ENCODE data around the gene PAN3. TPM values are rescaled to one million over a fixed set of nuclear protein-coding genes. Genes with fewer than 3 reads are reported as not detected.

Gene PAN3
- total RNA-seq, 4 donors from 2014 or later = 26.0 to 45.0 (median 34.1) TPM

DNA sequence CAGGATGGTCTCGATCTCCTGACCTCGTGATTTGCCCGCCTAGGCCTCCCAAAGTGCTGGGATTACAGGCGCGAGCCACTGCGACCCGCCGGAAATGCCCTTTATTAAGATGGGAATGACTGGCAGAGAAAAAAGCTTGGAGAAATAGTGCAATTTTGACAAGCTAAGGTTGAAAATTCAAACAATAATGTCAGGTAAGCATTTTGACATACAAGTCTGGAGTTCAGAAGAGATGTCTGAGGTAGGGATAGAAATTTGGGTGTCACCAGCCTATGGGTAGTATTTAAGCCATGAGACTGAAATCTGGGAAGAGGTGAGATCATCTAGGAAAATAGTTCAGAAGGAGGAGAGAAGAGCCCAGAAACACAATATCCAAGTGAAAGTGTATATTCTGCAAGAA lies 17.1 kb upstream of the PAN3 start:
- H3K27me3 ChIP-seq = peaks cover 40% of the 10 kb centered on the region
- no peaks in the 10 kb centered on the region for H3K9me3 ChIP-seq
- no peak overlapping the region for H3K27ac ChIP-seq
- no peak overlapping the region for H3K4me3 ChIP-seq
- WGBS, 2 donors (ENCODE audit: low coverage in 1 of 2) = 97% methylated on average over 5 of the region's 8 CpGs; no CpG with 5 or more reads in 1 of the 2 donors
- no peaks in the 10 kb centered on the region for H3K36me3 ChIP-seq
- TF ChIP-seq POLR2A (IDR thresholded peaks at IDR 0.05) (no peak), POLR2AphosphoS5 (IDR thresholded peaks at IDR 0.05) (no peak), EP300 (IDR thresholded peaks at IDR 0.05) (no peak)
- TF ChIP-seq, protein P1, sequence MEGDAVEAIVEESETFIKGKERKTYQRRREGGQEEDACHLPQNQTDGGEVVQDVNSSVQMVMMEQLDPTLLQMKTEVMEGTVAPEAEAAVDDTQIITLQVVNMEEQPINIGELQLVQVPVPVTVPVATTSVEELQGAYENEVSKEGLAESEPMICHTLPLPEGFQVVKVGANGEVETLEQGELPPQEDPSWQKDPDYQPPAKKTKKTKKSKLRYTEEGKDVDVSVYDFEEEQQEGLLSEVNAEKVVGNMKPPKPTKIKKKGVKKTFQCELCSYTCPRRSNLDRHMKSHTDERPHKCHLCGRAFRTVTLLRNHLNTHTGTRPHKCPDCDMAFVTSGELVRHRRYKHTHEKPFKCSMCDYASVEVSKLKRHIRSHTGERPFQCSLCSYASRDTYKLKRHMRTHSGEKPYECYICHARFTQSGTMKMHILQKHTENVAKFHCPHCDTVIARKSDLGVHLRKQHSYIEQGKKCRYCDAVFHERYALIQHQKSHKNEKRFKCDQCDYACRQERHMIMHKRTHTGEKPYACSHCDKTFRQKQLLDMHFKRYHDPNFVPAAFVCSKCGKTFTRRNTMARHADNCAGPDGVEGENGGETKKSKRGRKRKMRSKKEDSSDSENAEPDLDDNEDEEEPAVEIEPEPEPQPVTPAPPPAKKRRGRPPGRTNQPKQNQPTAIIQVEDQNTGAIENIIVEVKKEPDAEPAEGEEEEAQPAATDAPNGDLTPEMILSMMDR (IDR thresholded peaks at IDR 0.05) = no peak
- H3K4me1 ChIP-seq = peaks cover 0 to 8% (median 0%) of the 10 kb centered on the region in 3 donors
- ATAC-seq = no peak

DNA sequence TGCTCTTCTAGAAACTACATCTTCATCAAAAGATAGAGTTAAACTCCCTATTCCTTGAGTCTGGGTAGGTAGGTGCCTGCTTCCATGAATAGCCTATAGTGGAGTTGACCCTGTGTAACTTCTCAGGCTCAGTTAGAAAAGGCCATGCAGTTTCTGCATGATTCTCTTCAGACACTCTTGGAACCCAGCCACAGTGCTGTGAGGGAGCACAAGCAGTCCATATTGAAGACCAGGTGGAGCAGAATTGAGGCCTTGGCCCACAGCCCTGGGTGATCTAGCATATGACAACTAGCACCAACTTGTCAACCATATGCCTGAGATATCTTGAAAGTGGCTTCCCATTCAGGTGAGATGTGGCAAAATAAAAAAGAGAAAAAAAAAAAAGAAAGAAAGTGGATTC lies 10.3 kb upstream of the PAN3 start:
- no peaks in the 10 kb centered on the region for H3K36me3 ChIP-seq
- no peak overlapping the region for H3K27ac ChIP-seq
- TF ChIP-seq EP300 (IDR thresholded peaks at IDR 0.05) = no peak
- TF ChIP-seq POLR2AphosphoS5 (IDR thresholded peaks at IDR 0.05) = no peak
- TF ChIP-seq, protein P1 (IDR thresholded peaks at IDR 0.05) = no peak
- no peak for TF ChIP-seq POLR2A (IDR thresholded peaks at IDR 0.05)
- peaks cover 21% of the 10 kb centered on the region for H3K27me3 ChIP-seq
- no peak overlapping the region for H3K4me3 ChIP-seq
- no peaks in the 10 kb centered on the region for H3K4me1 ChIP-seq
- ATAC-seq = no peak
- no peaks in the 10 kb centered on the region for H3K9me3 ChIP-seq

DNA sequence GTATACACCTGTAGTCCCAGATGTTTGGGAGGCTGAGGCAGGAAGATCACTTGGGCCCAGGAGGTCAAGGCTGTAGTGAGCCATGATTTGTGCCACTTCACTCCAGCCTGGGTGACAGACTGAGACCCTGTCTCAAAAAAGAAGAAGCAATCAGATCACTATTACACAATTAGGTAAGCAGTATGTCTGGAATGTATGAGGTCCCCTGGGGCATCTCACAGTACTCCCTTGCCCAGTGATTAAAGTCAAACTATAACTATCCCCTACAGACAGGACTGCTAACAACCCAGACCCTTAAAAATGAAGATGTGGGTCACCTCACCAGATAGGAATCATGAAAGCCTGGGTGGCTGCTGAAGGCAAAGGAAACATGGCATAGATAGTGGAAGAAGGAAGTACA lies 9.4 kb upstream of the PAN3 start:
- no peaks in the 10 kb centered on the region for H3K4me1 ChIP-seq
- H3K27me3 ChIP-seq = peaks cover 12% of the 10 kb centered on the region
- no peak overlapping the region for H3K27ac ChIP-seq
- ATAC-seq = no peak
- no peaks in the 10 kb centered on the region for H3K36me3 ChIP-seq
- H3K4me3 ChIP-seq = no peak overlapping the region
- H3K9me3 ChIP-seq = no peaks in the 10 kb centered on the region
- TF ChIP-seq POLR2AphosphoS5 (IDR thresholded peaks at IDR 0.05) = no peak

DNA sequence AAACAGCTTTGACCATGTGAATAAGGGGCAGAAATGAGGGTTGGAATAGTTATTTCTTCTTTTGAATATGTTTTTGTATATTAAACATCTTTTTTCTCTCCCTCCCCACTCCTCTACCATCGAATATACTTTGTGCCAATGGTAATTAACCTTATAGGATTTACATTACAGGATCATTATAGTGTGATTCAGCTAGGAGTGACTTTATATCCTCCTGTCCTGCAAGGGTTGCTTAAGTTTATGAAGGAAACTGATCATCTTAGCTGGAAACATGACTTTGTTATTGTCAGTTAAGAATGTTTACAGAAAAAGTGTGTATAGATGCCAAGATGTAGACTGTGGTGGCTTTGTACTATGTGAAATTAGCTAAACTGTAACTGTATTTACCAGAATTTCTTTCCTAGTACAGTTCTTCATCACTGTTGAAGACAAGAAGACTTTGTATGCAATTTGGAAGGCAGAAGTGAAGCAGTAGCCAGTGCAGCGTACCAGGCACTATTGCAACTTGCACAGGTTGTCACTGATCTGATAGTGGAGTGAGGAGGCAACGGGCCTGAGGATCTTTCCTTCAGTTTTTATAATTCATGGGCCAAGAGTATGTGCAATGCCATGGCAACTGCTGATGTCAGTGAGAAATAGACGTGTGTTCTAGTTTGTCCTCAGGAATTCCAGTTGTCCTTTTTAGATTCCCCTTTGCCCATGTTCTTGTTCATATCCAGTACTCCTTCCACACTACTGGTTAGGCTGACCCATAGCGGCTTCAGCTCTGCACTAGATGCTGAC lies 8.2 kb upstream of the PAN3 start:
- H3K9me3 ChIP-seq = no peaks in the 10 kb centered on the region
- 44 to 50% methylated on average over 5 of the region's 5 CpGs for WGBS, 2 donors (ENCODE audit: low coverage in 1 of 2)
- ATAC-seq = no peak
- no peak overlapping the region for H3K27ac ChIP-seq
- no peak for TF ChIP-seq EP300 (IDR thresholded peaks at IDR 0.05)
- no peak for TF ChIP-seq POLR2AphosphoS5 (IDR thresholded peaks at IDR 0.05)
- TF ChIP-seq, protein P1 (IDR thresholded peaks at IDR 0.05) = no peak
- TF ChIP-seq POLR2A (IDR thresholded peaks at IDR 0.05) = no peak
- no peaks in the 10 kb centered on the region for H3K36me3 ChIP-seq
- H3K4me3 ChIP-seq = no peak overlapping the region
- H3K4me1 ChIP-seq = no peaks in the 10 kb centered on the region
- peaks cover 4% of the 10 kb centered on the region for H3K27me3 ChIP-seq

DNA sequence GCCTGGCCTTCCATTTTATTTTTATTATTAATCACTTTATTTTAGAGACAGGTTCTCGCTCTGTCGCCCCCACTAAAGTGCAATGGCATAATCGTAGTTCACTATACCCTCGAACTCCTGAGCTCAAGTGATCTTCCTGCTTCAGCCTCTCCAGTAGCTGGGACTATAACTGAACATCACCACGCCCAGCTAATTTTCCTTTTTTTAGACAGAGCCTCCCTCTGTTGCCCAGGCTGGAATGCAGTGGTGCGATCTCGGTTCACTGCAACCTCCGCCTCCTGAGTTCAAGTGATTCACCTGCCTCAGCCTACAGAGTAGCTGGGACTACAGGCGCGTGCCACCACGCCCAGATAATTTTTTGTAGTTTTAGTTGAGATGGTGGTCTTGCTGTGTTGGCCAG lies 6.7 kb upstream of the PAN3 start:
- WGBS, 2 donors (ENCODE audit: low coverage in 1 of 2) = 82 to 90% methylated on average over 9 to 11 of the region's 11 CpGs
- TF ChIP-seq EP300 (IDR thresholded peaks at IDR 0.05) (no peak), POLR2AphosphoS5 (IDR thresholded peaks at IDR 0.05) (no peak)
- no peaks in the 10 kb centered on the region for H3K36me3 ChIP-seq
- no peak overlapping the region for H3K4me3 ChIP-seq
- H3K4me1 ChIP-seq = peaks cover 0 to 3% (median 0%) of the 10 kb centered on the region in 3 donors
- ATAC-seq = no peak
- H3K9me3 ChIP-seq = no peaks in the 10 kb centered on the region
- no peak overlapping the region for H3K27ac ChIP-seq
- no peaks in the 10 kb centered on the region for H3K27me3 ChIP-seq

DNA sequence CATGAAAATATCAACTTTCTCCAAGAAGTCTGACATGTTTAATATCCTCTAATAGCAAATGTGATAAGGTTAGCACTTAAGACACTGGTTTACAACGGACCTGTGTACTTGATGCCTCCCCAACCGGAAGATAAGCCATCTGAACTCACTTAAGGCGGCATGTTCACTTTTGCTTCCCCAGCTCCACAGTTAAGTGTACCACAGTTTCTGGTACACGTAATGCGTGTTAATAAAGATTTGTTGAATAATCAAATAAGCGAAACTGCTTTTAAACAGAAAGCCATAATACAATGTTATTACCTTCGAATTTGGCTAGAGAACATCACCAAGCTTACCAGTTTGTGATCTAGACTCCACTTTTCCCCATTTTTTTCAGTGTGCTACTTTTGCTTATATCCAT lies 1.4 kb upstream of the PAN3 start:
- Histone ChIP-seq H3K4me1 (peaks cover 0 to 36% (median 4%) of the 10 kb centered on the region in 3 donors), H3K36me3 (no peaks in the 10 kb centered on the region), H3K27me3 (no peaks in the 10 kb centered on the region), H3K9me3 (no peaks in the 10 kb centered on the region), H3K27ac (peak overlapping the region in 2 of 4 donors; percentile 98 to 99), H3K4me3 (peak overlapping the region in 1 of 2 donors; percentile 100)
- WGBS, 2 donors (ENCODE audit: low coverage in 1 of 2) = 50 to 60% methylated on average over 7 of the region's 7 CpGs
- ATAC-seq = no peak
- TF ChIP-seq POLR2A (IDR thresholded peaks at IDR 0.05) = no peak
- TF ChIP-seq, protein P1 (IDR thresholded peaks at IDR 0.05) = no peak
- TF ChIP-seq POLR2AphosphoS5 (IDR thresholded peaks at IDR 0.05) = no peak
- no peak for TF ChIP-seq EP300 (IDR thresholded peaks at IDR 0.05)
